HepG2 (cell line): Measurements from ENCODE around the gene TNP2. TPM values are rescaled to one million over a fixed set of nuclear protein-coding genes. Genes with fewer than 3 reads are reported as not detected.
A peak's percentile ranks its signal among the peaks of the same experiment; 100 is the strongest.

Source experiments
- ARHGAP35 ChIP-seq: sonication (generic); formaldehyde crosslinking; IDR thresholded peaks from 2 replicates; pipeline ENCODE4 v1.9.0; 2022; ENCODE audit warnings: mild to moderate bottlenecking, inconsistent platforms, moderate library complexity, missing genetic modification reagents, borderline replicate concordance
- ATRX ChIP-seq: sonication (generic); formaldehyde crosslinking; IDR thresholded peaks from 2 replicates; pipeline ENCODE4 v1.4.0; 2020; ENCODE audit warnings: missing genetic modification reagents, borderline replicate concordance
- CBX1 ChIP-seq: IDR thresholded peaks from one replicate; pipeline ENCODE4 v1.6.1; 2016; ENCODE audit warnings: antibody characterized with exemption, low read depth
- DRAP1 ChIP-seq: IDR thresholded peaks from 2 replicates; pipeline ENCODE4 v1.6.1; 2016; ENCODE audit warnings: missing genetic modification reagents, missing compliant biosample characterization
- ETV5 ChIP-seq: IDR thresholded peaks from 2 replicates; pipeline ENCODE4 v1.6.1; 2018; ENCODE audit warnings: missing biosample characterization, missing genetic modification reagents, inconsistent platforms, borderline replicate concordance
- FOXK2 ChIP-seq: fragments of 450-650 bp; IDR thresholded peaks from 2 replicates; pipeline ENCODE4 v1.6.1; 2016
- GLI4 ChIP-seq: sonication (generic); formaldehyde crosslinking; IDR thresholded peaks from 2 replicates; pipeline ENCODE4 v1.5.1; 2020; ENCODE audit warnings: missing genetic modification reagents, mild to moderate bottlenecking, moderate library complexity, borderline replicate concordance
- HINFP ChIP-seq: sonication (generic); formaldehyde crosslinking; IDR thresholded peaks from 2 replicates; pipeline ENCODE4 v1.4.0; 2020; ENCODE audit warnings: low read depth, mild to moderate bottlenecking, missing genetic modification reagents
- MAFK ChIP-seq, 2 experiments: IDR thresholded peaks in 1 of 2; conservative IDR thresholded peaks in 1 of 2; 2 replicates each; pipeline ENCODE4 v1.6.1; 2011; ENCODE audit warnings: improper control_type of control experiment in 2 of 2, low read length in 2 of 2
- MEIS1 ChIP-seq: sonication (generic); formaldehyde crosslinking; IDR thresholded peaks from 2 replicates; pipeline ENCODE4 v1.9.0; 2021; ENCODE audit warnings: mild to moderate bottlenecking, missing genetic modification reagents, moderate library complexity, borderline replicate concordance
- SMYD3 ChIP-seq: sonication (generic); formaldehyde crosslinking; IDR thresholded peaks from 2 replicates; pipeline ENCODE4 v1.8.1; 2023; ENCODE audit warnings: mild to moderate bottlenecking, missing genetic modification reagents
- SRSF1 ChIP-seq: fragments of 200-400 bp; formaldehyde crosslinking; optimal IDR thresholded peaks from 2 replicates; pipeline ENCODE3; 2017; ENCODE audit warnings: mild to moderate bottlenecking, low read depth, low read length, moderate library complexity
- TCF12 ChIP-seq, 2 experiments: fragments of 450-650 bp in 1 of 2; sonication (generic) in 1 of 2; formaldehyde crosslinking in 1 of 2; IDR thresholded peaks; 2 replicates each; pipeline versions ENCODE4 v1.6.1 to v1.8.0; 2017 to 2022; ENCODE audit warnings: antibody characterized with exemption in 1 of 2, mild to moderate bottlenecking in 1 of 2, missing genetic modification reagents in 1 of 2, moderate library complexity in 1 of 2
- TRAFD1 ChIP-seq: sonication (generic); formaldehyde crosslinking; IDR thresholded peaks from 2 replicates; pipeline ENCODE4 v1.5.1; 2020; ENCODE audit warnings: missing genetic modification reagents, mild to moderate bottlenecking, borderline replicate concordance
- ZMYM3 ChIP-seq: sonication (generic); formaldehyde crosslinking; IDR thresholded peaks from 2 replicates; pipeline ENCODE4 v1.5.1; 2020; ENCODE audit warnings: mild to moderate bottlenecking, missing genetic modification reagents
- ZMYM4 ChIP-seq: sonication (generic); formaldehyde crosslinking; IDR thresholded peaks from 2 replicates; pipeline ENCODE4 v1.8.1; 2023; ENCODE audit warnings: mild to moderate bottlenecking, missing genetic modification reagents
- ZNF256 ChIP-seq: sonication (generic); formaldehyde crosslinking; conservative IDR thresholded peaks from 2 replicates; pipeline ENCODE4 v1.4.0; 2020; ENCODE audit warnings: missing genetic modification reagents
- ZNF263 ChIP-seq: sonication (generic); formaldehyde crosslinking; IDR thresholded peaks from 2 replicates; pipeline ENCODE4 v1.4.0; 2020; ENCODE audit warnings: missing genetic modification reagents
- ZNF296 ChIP-seq: sonication (generic); formaldehyde crosslinking; conservative IDR thresholded peaks from 2 replicates; pipeline ENCODE4 v1.5.0; 2020; ENCODE audit warnings: mild to moderate bottlenecking, missing genetic modification reagents
- ZNF563 ChIP-seq: sonication (generic); formaldehyde crosslinking; IDR thresholded peaks from 2 replicates; pipeline ENCODE4 v1.8.0; 2022; ENCODE audit warnings: mild to moderate bottlenecking, moderate library complexity, missing genetic modification reagents
- ZNF7 ChIP-seq: IDR thresholded peaks from 2 replicates; pipeline ENCODE4 v1.6.1; 2016; ENCODE audit warnings: missing biosample characterization, missing genetic modification reagents
- ZNF704 ChIP-seq: sonication (generic); formaldehyde crosslinking; IDR thresholded peaks from 2 replicates; pipeline ENCODE4 v1.8.1; 2023; ENCODE audit warnings: mild to moderate bottlenecking, inconsistent platforms, moderate library complexity, missing genetic modification reagents, borderline replicate concordance
- polyA plus RNA-seq, 8 experiments: library from polyadenylated mRNA; depleted of rRNA in 3 of 8; stranded (reverse) in 7 of 8; unstranded in 1 of 8; fragments of >200 nt; fragmentation: Illumina TruSeq in 4 of 8; extraction: Trizol in 4 of 8; gene quantifications; 2 replicates each; pipeline versions ENCODE4 v1.2.1 to v1.2.3, GENCODE V29; 2011 to 2016; ENCODE audit warnings: low read depth in 4 of 8, missing spikeins in 1 of 8, mixed read lengths in 1 of 8; ENCODE audit not compliant: insufficient read depth in 1 of 8
- total RNA-seq, 5 experiments: library from RNA; depleted of rRNA; stranded (reverse); fragments of >200 nt; fragmentation: Illumina TruSeq; extraction: Trizol; gene quantifications; 2 replicates each; pipeline ENCODE4 v1.2.3, GENCODE V29; 2016; ENCODE audit warnings: low read depth in 1 of 5

TNP2 gene
- total and polyA plus RNA-seq, 2 of the 13 experiments (the other 11 are each of a cell fraction or from before 2014, with no cell fraction given) = not detected

GRCh38 chr16:11253995-11254912 lies 14.9 kb downstream of the TNP2 start (continued):
- peak; percentile 29; the same call in 1 of the 2 replicates for TF ChIP-seq HINFP (CRISPR knock-in tag)
- no peak for TF ChIP-seq TCF12 (IDR thresholded peaks at IDR 0.05)
- 0 out of 2 replicates have a peak, but pooled peaks have one; percentile 34 for TF ChIP-seq TCF12 (CRISPR knock-in tag; IDR thresholded peaks at IDR 0.05)
- TF ChIP-seq DRAP1 = no peak
- no peak for TF ChIP-seq ATRX (CRISPR knock-in tag)
- TF ChIP-seq ZMYM3 (CRISPR knock-in tag) = 0 out of 2 replicates have a peak, but pooled peaks have one; percentile 13
- no peak for TF ChIP-seq FOXK2
- TF ChIP-seq ZNF704 = no peak
- TF ChIP-seq GLI4 = no peak
- no peak for TF ChIP-seq MAFK (conservative IDR thresholded peaks at IDR 0.05 in 1 of 2, IDR thresholded peaks at IDR 0.05 in 1 of 2; ENCODE audit: low read length in 2 of 2)
- no peak for TF ChIP-seq ZNF7 (CRISPR knock-in tag)
- TF ChIP-seq ZNF563 (CRISPR knock-in tag) = peak; percentile 12
- TF ChIP-seq MEIS1 = 0 out of 2 replicates have a peak, but pooled peaks have one; percentile 8
- TF ChIP-seq SMYD3 (CRISPR knock-in tag) = no peak
- TF ChIP-seq ZNF296 (CRISPR knock-in tag) = no peak
- 0 out of 2 replicates have a peak, but pooled peaks have one; percentile 2 for TF ChIP-seq ZMYM4 (CRISPR knock-in tag)
- no peak for TF ChIP-seq ARHGAP35 (CRISPR knock-in tag)
- no peak for TF ChIP-seq ETV5 (CRISPR knock-in tag)
- TF ChIP-seq TRAFD1 = 0 out of 2 replicates have a peak, but pooled peaks have one; percentile 63
- TF ChIP-seq ZNF263 (CRISPR knock-in tag) = peak; percentile 74
- no peak for TF ChIP-seq ZNF256 (CRISPR knock-in tag)
- TF ChIP-seq SRSF1 = peak; percentile 4
- no peak for TF ChIP-seq CBX1
